Keratinocyte (primary cell): ENCODE measurements around the gene SH3PXD2A. TPM values are rescaled to one million over a fixed set of nuclear protein-coding genes. Genes with fewer than 3 reads are reported as not detected.

ENCODE experiments used
- DNase-seq: peaks from one replicate; pipeline ENCODE4 v3.0.0-alpha.2; 2011; ENCODE audit warnings: low read depth, missing footprints, low spot score
- FAIRE-seq: peaks from 2 replicates; lab custom pipeline; 2011; peaks lifted over from hg19 to GRCh38; lab: Jason Lieb, UNC
- H2AFZ ChIP-seq: 2 replicates; pipeline ENCODE4 v1.6.0; 2012; ENCODE audit warnings: low read length, control low read depth, inconsistent platforms; ENCODE audit not compliant: control insufficient read depth
- H3K27ac ChIP-seq: 2 replicates; pipeline ENCODE4 v1.5.1; 2011; ENCODE audit warnings: low read length; ENCODE audit not compliant: control insufficient read depth, insufficient read depth
- H3K27me3 ChIP-seq: 3 replicates; pipeline ENCODE4 v1.6.0; 2011; ENCODE audit warnings: low read length; ENCODE audit not compliant: control insufficient read depth, insufficient read depth; ENCODE audit errors: extremely low read depth
- H3K36me3 ChIP-seq, 2 experiments: 2 replicates in 1 of 2; 3 replicates in 1 of 2; pipeline ENCODE4 v1.5.1; 2011; ENCODE audit warnings: low read length in 2 of 2, mild to moderate bottlenecking in 1 of 2; ENCODE audit not compliant: control insufficient read depth in 2 of 2, insufficient read depth in 2 of 2; ENCODE audit errors: extremely low read depth in 1 of 2
- H3K4me1 ChIP-seq: 3 replicates; pipeline ENCODE4 v1.5.1; 2011; ENCODE audit warnings: low read length; ENCODE audit not compliant: control insufficient read depth, insufficient read depth; ENCODE audit errors: extremely low read depth
- H3K4me2 ChIP-seq: 3 replicates; pipeline ENCODE4 v1.6.0; 2011; ENCODE audit warnings: low read depth, low read length; ENCODE audit not compliant: control insufficient read depth, insufficient read depth; ENCODE audit errors: extremely low read depth
- H3K4me3 ChIP-seq, 3 experiments: fragments of 200-600 bp in 1 of 3; sonication (generic) in 1 of 3; 2 replicates in 2 of 3; 3 replicates in 1 of 3; pipeline ENCODE4 v1.5.1; 2011 to 2016; ENCODE audit warnings: low read length in 3 of 3, mild to moderate bottlenecking in 3 of 3, control low read depth in 2 of 3, inconsistent platforms in 1 of 3, low read depth in 1 of 3, mixed read lengths in 1 of 3, mixed run types in 1 of 3, moderate library complexity in 1 of 3; ENCODE audit not compliant: control insufficient read depth in 2 of 3, insufficient read depth in 2 of 3; ENCODE audit errors: extremely low read depth in 1 of 3
- H3K79me2 ChIP-seq: 2 replicates; pipeline ENCODE4 v1.6.0; 2012; ENCODE audit warnings: low read length; ENCODE audit not compliant: control insufficient read depth, insufficient read depth
- H3K9ac ChIP-seq: 3 replicates; pipeline ENCODE4 v1.6.0; 2011; ENCODE audit warnings: low read length; ENCODE audit not compliant: control insufficient read depth, insufficient read depth; ENCODE audit errors: extremely low read depth
- H3K9me1 ChIP-seq: 3 replicates; pipeline ENCODE4 v1.6.0; 2011; ENCODE audit warnings: low read length; ENCODE audit not compliant: control insufficient read depth, insufficient read depth; ENCODE audit errors: extremely low read depth
- H3K9me3 ChIP-seq: 2 replicates; pipeline ENCODE4 v1.5.1; 2012; ENCODE audit warnings: low read depth, low read length; ENCODE audit not compliant: control insufficient read depth
- H4K20me1 ChIP-seq: 3 replicates; pipeline ENCODE4 v1.6.0; 2011; ENCODE audit warnings: low read length; ENCODE audit not compliant: control insufficient read depth, insufficient read depth; ENCODE audit errors: extremely low read depth
- CTCF ChIP-seq, 3 experiments: IDR thresholded peaks in 1 of 3; conservative IDR thresholded peaks in 1 of 3; optimal IDR thresholded peaks in 1 of 3; 2 replicates in 2 of 3; 3 replicates in 1 of 3; pipeline versions ENCODE3 to v1.5.1; 2011; ENCODE audit warnings: low read length in 3 of 3, mild to moderate bottlenecking in 3 of 3, moderate library complexity in 2 of 3, control low read depth in 1 of 3, inconsistent platforms in 1 of 3; ENCODE audit not compliant: insufficient read depth in 2 of 3; ENCODE audit errors: extremely low read depth in 1 of 3
- EZH2 ChIP-seq: IDR thresholded peaks from one replicate; pipeline ENCODE4 v1.6.1; 2012; ENCODE audit warnings: inconsistent platforms, mild to moderate bottlenecking, low read length, moderate library complexity
- dilution Hi-C: fragments of 300-500 bp; cut with MboI; formaldehyde crosslinking; loops from one replicate; pipeline ENCODE4 v1.7.0; 2020; ENCODE audit warnings: low sequenced_read_pairs; ENCODE audit not compliant: extremely low pct_ligation_motif_present
- polyA plus RNA-seq, 5 experiments: library from polyadenylated mRNA; depleted of rRNA in 3 of 5; stranded (reverse) in 3 of 5; stranded (forward) in 1 of 5; unstranded in 1 of 5; fragments of >200 nt; gene quantifications; 1 replicate in 1 of 5; 2 replicates in 3 of 5; 3 replicates in 1 of 5; pipeline versions ENCODE4 v1.2.1 to v1.2.3, GENCODE V29; 2011 to 2012; ENCODE audit warnings: missing spikeins in 2 of 5, low read depth in 1 of 5, low replicate concordance in 1 of 5

The SH3PXD2A gene
- polyA plus RNA-seq, 1 donor (not counting 4 experiments of a cell fraction or from before 2014, with no cell fraction given) = 33.9 TPM

- Histone ChIP-seq H3K79me2 (no peaks in the 10 kb centered on the region), H3K9me1 (no peaks in the 10 kb centered on the region), H3K27me3 (no peaks in the 10 kb centered on the region), H3K27ac (peak overlapping the region; percentile 74), H3K4me1 (peaks cover 53% of the 10 kb centered on the region), H3K4me3 (no peak overlapping the region), H3K9me3 (no peaks in the 10 kb centered on the region), H2AFZ (peak overlapping the region; percentile 46), H4K20me1 (no peaks in the 10 kb centered on the region), H3K9ac (peak overlapping the region; percentile 22), H3K4me2 (peak overlapping the region; percentile 63), H3K36me3 (peaks cover 3 to 12% of the 10 kb centered on the region in 2 experiments)
- dilution Hi-C loops = no loop called here
- FAIRE-seq (peak; percentile 60), DNase-seq (no peak)
- TF ChIP-seq EZH2 (no peak), CTCF (optimal IDR thresholded peaks at IDR 0.05 in 1 of 3, IDR thresholded peaks at IDR 0.05 in 1 of 3, conservative IDR thresholded peaks at IDR 0.05 in 1 of 3; ENCODE audit: extremely low read depth in 1 of 3, insufficient read depth in 2 of 3, low read length in 3 of 3) (peak in 1 of 3 experiments; percentile 16)
These were observed 34.9 kb upstream of the SH3PXD2A start for GRCh38 chr10:103890194-103890658.

- Histone ChIP-seq H3K79me2 (no peaks in the 10 kb centered on the region), H3K9me1 (no peaks in the 10 kb centered on the region), H3K4me2 (no peak overlapping the region), H3K4me1 (peaks cover 53% of the 10 kb centered on the region), H3K36me3 (peaks cover 3 to 12% of the 10 kb centered on the region in 2 experiments), H3K9ac (no peak overlapping the region), H3K9me3 (no peaks in the 10 kb centered on the region), H3K27ac (peak overlapping the region; percentile 33), H3K4me3 (no peak overlapping the region), H4K20me1 (no peaks in the 10 kb centered on the region), H3K27me3 (no peaks in the 10 kb centered on the region), H2AFZ (no peak overlapping the region)
- FAIRE-seq (no peak), DNase-seq (no peak)
- dilution Hi-C loops = no loop called here
- TF ChIP-seq CTCF (optimal IDR thresholded peaks at IDR 0.05 in 1 of 3, IDR thresholded peaks at IDR 0.05 in 1 of 3, conservative IDR thresholded peaks at IDR 0.05 in 1 of 3; ENCODE audit: extremely low read depth in 1 of 3, insufficient read depth in 2 of 3, low read length in 3 of 3) = no peak
- no peak for TF ChIP-seq EZH2
These were observed 33.8 kb upstream of the SH3PXD2A start for GRCh38 chr10:103889121-103889720.
